Kidney (tissue), 14 donors: Measurements from ENCODE around the gene PHF2. TPM values are rescaled to one million over a fixed set of nuclear protein-coding genes. Genes with fewer than 3 reads are reported as not detected.

Experiments
- DNase-seq, 5 donors: peaks; one replicate each; pipeline ENCODE4 v3.0.0-alpha.2; 2013 to 2020
- FAIRE-seq: peaks from 2 replicates; lab custom pipeline; 2012; peaks lifted over from hg19 to GRCh38; lab: Jason Lieb, UNC
- H3K27ac ChIP-seq, 2 donors: one replicate each; pipeline ENCODE4 v1.7.0; 2013; ENCODE audit warnings: low read depth in 2 of 2, low read length in 2 of 2, inconsistent platforms in 1 of 2
- H3K27me3 ChIP-seq: one replicate; pipeline ENCODE4 v1.7.1; 2013; ENCODE audit warnings: low read length, inconsistent platforms; ENCODE audit not compliant: control insufficient read depth, insufficient read depth
- H3K36me3 ChIP-seq, 3 donors: one replicate each; pipeline versions ENCODE4 v1.7.0 to v1.7.1; 2013; ENCODE audit warnings: low read length in 3 of 3, control low read depth in 1 of 3, inconsistent platforms in 1 of 3; ENCODE audit not compliant: insufficient read depth in 3 of 3, control insufficient read depth in 2 of 3
- H3K4me1 ChIP-seq, 3 donors: one replicate each; pipeline versions ENCODE4 v1.7.0 to v1.7.1; 2013; ENCODE audit warnings: low read length in 3 of 3, inconsistent platforms in 1 of 3, low read depth in 1 of 3; ENCODE audit not compliant: control insufficient read depth in 2 of 3, insufficient read depth in 2 of 3
- H3K4me3 ChIP-seq, 3 donors: one replicate each; pipeline versions ENCODE4 v1.7.0 to v1.8.1; 2013; ENCODE audit warnings: low read length in 3 of 3, control low read depth in 1 of 3, inconsistent platforms in 1 of 3
- H3K9ac ChIP-seq, 3 donors: one replicate each; pipeline versions ENCODE4 v1.7.0 to v1.7.1; 2013; ENCODE audit warnings: low read length in 3 of 3, control low read depth in 1 of 3, inconsistent platforms in 1 of 3
- H3K9me3 ChIP-seq, 3 donors: one replicate each; pipeline versions ENCODE4 v1.7.0 to v1.7.1; 2013; ENCODE audit warnings: low read length in 3 of 3, control low read depth in 1 of 3, inconsistent platforms in 1 of 3; ENCODE audit not compliant: control insufficient read depth in 2 of 3, insufficient read depth in 1 of 3
- intact Hi-C: fragments of 100-400 bp; cut with DNase I; formaldehyde crosslinking; loops from one replicate; pipeline ENCODE4 v1.11.1; 2022
- polyA plus RNA-seq: library from polyadenylated mRNA; stranded (reverse); fragments of 350-450 nt; fragmentation: Illumina TruSeq; extraction: RNeasy Lipid Tissue Mini Kit (QIAGEN cat#74804); gene quantifications from one replicate; pipeline ENCODE4 v1.2.3, GENCODE V29; 2014; ENCODE audit warnings: low read depth, low replicate concordance; ENCODE audit not compliant: insufficient read depth
- total RNA-seq: library from RNA; stranded (reverse); fragmentation: NEBNext Ultra II Directional; extraction: Animal tissue kit (Norgen Biotek cat#: 25700); gene quantifications from one replicate; pipeline ENCODE4 v1.2.1, GENCODE V29; 2021
- TF ChIP-seq, protein P1 (sequence below): IDR thresholded peaks from 3 replicates; pipeline ENCODE4 v1.5.1; 2012; ENCODE audit warnings: mild to moderate bottlenecking, moderate library complexity, borderline replicate concordance; ENCODE audit not compliant: insufficient read depth; ENCODE audit errors: extremely low read depth
- donor health status: control.
- donor health status: control.
- donor health status: control.
- donor health status: control.
- donor health status: control.
- donor health status: DM: yes; HTN: yes; CAD: no.
- donor health status: Normal renal cell carcinoma (clear cell type).

PHF2 gene
- total and polyA plus RNA-seq, 2 donors from 2014 or later: 10.2 to 30.7 TPM

DNA sequence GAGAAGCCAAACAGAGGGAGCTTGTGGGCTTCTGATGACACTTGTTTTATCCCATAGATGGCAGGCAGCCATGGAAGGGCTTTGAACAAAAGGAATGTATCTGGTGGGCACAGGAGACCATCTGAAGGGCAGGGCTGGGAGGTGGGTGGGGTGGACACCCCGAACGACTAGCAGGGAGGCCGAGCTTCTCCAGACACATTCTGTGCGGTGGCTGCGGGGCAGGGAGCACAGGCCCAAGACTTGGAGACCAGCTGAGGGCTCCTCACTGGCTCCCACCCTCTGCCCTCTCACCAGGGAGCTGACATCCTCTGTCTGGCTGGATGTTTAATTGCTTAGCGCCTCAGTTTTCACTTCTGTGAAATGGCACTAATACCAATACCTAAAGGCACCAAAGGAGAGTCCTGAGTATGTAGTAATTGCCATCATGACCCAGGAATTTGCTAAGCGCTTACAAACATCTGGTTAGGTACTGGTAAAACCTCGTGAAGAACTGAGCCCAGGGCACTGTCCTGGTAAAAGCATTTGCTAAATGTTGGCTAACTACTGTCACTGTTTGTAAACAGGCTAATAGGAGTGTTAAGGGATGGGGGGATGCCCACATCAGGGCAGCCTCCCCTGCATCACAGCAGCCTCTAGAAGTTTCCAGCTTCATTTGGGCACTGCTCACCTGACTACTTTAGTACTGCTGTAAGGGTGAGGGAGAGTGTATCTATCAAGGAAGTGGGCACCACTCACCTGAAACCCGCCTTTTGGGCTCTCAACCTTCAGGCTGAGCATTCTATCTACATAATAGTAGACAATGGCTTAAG is 2.1 kb upstream of the PHF2 start:
- intact Hi-C loops: no loop called here
- no peaks in the 10 kb centered on the region for H3K27me3 ChIP-seq
- TF ChIP-seq, protein P1, sequence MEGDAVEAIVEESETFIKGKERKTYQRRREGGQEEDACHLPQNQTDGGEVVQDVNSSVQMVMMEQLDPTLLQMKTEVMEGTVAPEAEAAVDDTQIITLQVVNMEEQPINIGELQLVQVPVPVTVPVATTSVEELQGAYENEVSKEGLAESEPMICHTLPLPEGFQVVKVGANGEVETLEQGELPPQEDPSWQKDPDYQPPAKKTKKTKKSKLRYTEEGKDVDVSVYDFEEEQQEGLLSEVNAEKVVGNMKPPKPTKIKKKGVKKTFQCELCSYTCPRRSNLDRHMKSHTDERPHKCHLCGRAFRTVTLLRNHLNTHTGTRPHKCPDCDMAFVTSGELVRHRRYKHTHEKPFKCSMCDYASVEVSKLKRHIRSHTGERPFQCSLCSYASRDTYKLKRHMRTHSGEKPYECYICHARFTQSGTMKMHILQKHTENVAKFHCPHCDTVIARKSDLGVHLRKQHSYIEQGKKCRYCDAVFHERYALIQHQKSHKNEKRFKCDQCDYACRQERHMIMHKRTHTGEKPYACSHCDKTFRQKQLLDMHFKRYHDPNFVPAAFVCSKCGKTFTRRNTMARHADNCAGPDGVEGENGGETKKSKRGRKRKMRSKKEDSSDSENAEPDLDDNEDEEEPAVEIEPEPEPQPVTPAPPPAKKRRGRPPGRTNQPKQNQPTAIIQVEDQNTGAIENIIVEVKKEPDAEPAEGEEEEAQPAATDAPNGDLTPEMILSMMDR: no peak
- FAIRE-seq (no peak), DNase-seq (peak in 1 of 5 donors; percentile 40)
- no peak overlapping the region for H3K4me3 ChIP-seq
- peaks cover 0 to 25% (median 11%) of the 10 kb centered on the region in 3 donors for H3K4me1 ChIP-seq
- H3K9me3 ChIP-seq: no peaks in the 10 kb centered on the region
- H3K36me3 ChIP-seq: no peaks in the 10 kb centered on the region
- no peak overlapping the region for H3K27ac ChIP-seq
- peak overlapping the region in 1 of 3 donors; percentile 87 for H3K9ac ChIP-seq

DNA sequence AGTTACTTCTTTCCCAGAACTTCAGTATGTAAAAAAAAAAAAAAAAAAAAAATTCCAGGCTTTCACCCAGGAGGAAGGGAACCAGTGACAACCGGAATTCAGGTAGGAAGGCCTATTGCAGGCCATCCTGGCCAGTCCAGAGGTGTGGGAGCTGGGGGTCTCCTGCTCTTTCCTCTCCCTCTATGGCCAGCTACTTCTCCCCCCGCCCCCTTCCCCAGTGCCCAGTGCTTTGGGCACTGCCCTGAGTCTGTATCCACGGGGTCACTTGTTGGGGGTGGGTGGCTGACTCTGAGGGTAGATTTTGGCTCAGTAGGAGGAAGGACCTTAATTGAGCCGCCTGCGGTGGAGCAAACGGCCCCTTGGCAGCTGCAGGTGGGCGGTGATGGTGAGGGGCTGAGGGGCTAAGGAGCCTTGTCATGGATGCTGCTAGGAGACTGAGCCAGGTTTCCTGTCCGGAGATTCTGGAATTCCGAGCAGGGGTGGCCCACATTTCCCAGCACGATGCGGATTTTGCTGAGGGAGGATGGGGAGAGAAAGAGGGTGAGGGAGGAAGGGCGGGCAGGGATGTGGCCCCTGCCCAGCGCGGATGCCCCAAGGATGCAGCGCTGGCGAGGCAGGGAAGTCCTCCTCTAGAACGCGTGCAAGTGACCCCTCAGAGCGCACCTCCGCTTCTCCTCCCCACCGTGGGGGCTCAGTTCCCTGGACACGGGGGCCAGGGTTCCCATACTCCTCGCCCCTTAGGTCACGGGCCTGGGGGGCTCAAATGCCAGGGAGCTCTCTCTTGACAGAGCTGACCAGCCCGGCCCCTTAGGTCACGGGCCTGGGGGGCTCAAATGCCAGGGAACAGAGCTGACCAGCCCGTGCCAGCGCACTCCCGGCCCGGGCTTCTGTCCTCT is 1.2 kb upstream of the PHF2 start:
- H3K4me1 ChIP-seq: peaks cover 0 to 25% (median 11%) of the 10 kb centered on the region in 3 donors
- no peaks in the 10 kb centered on the region for H3K36me3 ChIP-seq
- TF ChIP-seq, protein P1: no peak
- no peaks in the 10 kb centered on the region for H3K9me3 ChIP-seq
- intact Hi-C loops: no loop called here
- H3K27me3 ChIP-seq: no peaks in the 10 kb centered on the region
- H3K4me3 ChIP-seq: peak overlapping the region; percentile 68 to 75 (median 74)
- peak overlapping the region; percentile 34 to 87 (median 81) for H3K9ac ChIP-seq
- FAIRE-seq (no peak), DNase-seq (peak in 2 of 5 donors; percentile 28 to 69)
- peak overlapping the region; percentile 87 to 90 for H3K27ac ChIP-seq

DNA sequence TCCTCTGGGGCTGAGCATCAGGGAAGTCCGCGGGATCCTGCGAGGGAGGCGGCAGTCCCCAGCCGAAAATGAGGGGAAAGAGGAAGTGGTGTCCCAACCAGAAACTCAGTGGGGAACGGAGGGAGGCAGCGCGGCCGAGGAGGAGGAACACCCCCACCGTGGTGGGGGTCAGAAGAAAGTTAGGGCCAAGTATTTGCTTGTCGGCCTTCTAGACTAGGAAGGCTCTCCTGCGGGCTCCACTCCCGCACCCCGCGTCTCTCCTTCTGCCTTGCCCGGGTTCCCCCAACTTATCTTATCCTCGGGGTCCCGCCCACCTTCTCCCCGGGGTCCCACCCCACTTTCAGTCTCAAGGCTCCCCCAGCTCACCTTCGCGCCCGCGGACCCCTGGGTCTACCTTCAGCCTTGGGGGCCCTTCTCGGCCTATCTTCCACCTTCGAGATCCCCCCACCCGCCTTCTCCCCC is 557 bp upstream of the PHF2 start:
- Histone ChIP-seq H3K27me3 (no peaks in the 10 kb centered on the region), H3K36me3 (no peaks in the 10 kb centered on the region), H3K4me1 (peaks cover 0 to 26% (median 11%) of the 10 kb centered on the region in 3 donors), H3K4me3 (peak overlapping the region; percentile 68 to 75 (median 74)), H3K27ac (peak overlapping the region; percentile 87 to 90), H3K9ac (peak overlapping the region; percentile 35 to 87 (median 81)), H3K9me3 (no peaks in the 10 kb centered on the region)
- peak in 3 of 5 donors; percentile 43 to 81 (median 63) for DNase-seq
- TF ChIP-seq, protein P1: no peak
- intact Hi-C loops: no loop called here
- no peak for FAIRE-seq
